ENCODE results near the gene DHRS4L2.

DNA sequence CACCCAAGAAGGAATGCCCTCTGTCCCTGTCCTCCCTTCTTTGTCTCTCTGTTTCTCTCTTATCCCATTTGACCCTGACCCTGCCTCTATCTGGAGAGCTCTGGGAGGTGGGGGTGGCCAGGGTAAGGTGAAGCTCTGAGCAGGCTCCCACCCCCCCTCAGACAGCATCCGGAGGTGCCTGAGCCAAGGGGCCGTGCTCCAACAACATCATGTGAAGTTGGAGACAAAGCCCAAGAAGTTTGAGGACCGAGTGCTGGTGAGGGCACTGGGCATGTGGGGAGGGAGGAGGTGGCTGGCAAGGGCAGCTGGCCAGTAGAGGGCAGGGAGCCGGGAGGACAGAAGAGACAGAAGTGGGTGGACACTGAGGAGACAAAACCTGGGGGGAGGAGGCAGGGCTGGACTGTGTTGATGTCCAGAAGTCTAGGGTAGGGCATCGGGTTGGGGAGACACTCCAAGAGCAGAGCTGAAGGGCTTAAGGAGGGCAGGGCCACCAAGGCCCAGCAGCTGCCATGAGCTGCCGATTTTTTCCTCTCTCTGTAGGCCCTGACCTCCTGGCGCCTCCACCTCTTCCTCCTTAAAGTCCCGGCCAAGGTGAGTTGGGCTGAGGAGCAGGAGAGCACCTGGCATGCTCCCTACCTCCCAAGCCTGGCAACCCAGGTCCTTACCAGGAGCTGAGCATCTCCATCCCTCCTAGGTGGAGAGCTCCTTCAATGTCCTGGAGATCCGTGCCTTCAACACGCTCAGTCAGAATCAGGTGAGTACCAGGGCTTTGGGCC, 65.0 kb downstream of the DHRS4L2 start:
- TF ChIP-seq, protein P1, sequence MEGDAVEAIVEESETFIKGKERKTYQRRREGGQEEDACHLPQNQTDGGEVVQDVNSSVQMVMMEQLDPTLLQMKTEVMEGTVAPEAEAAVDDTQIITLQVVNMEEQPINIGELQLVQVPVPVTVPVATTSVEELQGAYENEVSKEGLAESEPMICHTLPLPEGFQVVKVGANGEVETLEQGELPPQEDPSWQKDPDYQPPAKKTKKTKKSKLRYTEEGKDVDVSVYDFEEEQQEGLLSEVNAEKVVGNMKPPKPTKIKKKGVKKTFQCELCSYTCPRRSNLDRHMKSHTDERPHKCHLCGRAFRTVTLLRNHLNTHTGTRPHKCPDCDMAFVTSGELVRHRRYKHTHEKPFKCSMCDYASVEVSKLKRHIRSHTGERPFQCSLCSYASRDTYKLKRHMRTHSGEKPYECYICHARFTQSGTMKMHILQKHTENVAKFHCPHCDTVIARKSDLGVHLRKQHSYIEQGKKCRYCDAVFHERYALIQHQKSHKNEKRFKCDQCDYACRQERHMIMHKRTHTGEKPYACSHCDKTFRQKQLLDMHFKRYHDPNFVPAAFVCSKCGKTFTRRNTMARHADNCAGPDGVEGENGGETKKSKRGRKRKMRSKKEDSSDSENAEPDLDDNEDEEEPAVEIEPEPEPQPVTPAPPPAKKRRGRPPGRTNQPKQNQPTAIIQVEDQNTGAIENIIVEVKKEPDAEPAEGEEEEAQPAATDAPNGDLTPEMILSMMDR (IDR thresholded peaks at IDR 0.05) = no peak
- TF ChIP-seq POLR2A (IDR thresholded peaks at IDR 0.05) = no peak
